COR-L47 (cell line): ENCODE measurements around the gene CTSD.
"Not testable (repeated sequence)": the region's sequence is repeated elsewhere in the genome, so short reads cannot be mapped to it uniquely, and the experiment has no call there.

Experiments used
- DNase-seq: peaks from one replicate; lab custom pipeline; 2025; lab: John Stamatoyannopoulos, UW

The CTSD gene

DNA sequence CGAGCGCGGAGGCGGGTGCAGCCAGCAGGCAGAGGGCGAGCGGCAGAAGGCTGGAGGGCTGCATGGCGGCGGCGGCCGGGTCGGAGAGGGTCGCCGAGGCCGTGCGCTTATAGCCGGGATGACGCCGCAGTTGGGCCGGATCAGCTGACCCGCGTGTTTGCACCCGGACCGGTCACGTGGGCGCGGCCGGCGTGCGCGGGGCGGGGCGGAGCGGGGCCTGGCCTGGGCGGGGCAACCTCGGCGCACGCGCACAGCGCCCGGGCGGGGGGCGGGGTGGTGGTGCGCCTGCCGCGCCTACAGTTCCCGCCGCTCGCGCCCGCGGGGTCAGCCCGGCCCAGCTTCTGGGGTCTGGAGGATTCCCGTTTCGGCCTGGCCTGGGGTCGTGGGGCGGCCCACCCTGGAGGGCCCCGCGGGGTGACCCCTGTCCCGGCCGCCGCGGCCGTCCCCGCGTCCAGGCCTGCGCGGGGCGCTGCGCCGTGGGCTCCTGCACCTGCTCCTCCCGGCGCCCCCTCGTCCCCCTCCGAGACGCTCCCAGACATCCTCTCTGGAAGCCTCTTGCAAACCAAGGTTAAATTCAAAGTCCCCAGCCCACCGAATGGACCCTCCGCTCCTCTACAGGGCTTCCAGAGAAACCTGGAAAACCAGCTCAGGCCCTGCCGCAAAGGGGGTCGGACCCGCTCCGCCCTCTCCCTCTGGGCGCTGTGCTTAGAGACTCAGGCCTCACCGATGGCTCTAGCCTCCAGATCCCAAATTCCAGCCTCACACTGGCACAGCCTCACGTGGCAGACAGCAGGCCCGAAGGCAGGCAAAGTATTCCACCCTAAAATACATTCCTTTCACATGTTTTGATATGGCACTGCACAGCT lies at the start of gene CTSD:
Gene CTSD (minus strand): TSS at position 132 of the 866 bp plus-strand sequence. CDS start 68 bp downstream, at position 64.
- DNase-seq: peak; percentile 69

DNA sequence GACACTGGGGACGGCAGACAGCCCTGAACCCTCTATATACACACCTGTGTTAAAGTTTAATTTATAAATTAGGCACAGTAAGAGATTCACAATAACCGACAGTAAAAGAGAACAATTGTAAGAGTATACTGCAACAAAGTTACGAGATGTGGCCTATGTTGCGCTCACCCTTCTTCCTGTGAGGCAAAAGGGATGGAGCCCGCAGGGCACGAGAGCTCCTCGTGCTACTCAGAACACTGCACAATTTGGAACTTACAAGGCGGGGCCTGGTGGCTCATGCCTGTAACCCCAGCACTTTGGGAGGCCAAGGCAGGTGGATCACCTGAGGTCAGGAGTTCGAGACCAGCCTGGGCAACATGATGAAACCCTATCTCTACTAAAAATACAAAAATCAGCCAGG lies 49.6 kb upstream of the CTSD start:
- not testable (repeated sequence) for DNase-seq

DNA sequence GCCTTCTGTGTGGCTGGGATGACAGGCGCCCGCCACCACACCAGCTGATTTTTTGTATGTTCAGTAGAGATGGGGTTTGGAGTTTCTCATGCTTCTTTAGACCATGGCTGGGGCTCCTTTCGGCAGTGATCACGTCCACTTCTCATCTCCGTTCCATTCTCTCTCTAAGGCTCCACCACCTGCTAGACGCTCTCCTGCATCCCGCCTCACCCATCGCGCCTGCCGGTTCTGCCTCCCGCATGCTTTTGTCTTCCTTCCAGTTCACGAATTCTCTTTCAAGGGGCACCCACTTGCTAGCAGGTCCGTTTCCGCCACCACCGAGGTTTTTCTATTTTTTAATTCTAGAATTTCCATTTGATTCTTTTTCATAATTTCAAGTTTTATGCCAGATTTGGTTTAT lies 49.1 kb upstream of the CTSD start:
- DNase-seq: no peak

DNA sequence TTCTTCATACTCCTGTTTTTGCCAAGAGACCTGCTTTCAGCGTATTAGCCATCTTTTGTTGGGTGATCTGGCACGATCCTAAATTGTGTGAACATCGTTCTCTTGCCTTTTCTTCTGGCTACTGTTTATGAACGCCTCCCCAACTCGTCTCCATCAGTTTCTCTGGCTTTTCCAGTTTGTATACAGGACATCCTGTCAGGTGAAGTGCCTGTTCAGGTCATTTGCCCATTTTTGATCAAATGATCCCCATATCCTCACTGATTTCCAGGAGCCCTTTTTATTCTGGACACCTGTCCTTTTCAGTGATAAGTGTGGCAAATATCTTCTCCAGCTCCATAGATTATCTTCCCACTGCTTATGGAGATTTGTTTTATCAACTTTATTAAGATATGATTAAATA lies 48.5 kb upstream of the CTSD start:
- DNase-seq: no peak

DNA sequence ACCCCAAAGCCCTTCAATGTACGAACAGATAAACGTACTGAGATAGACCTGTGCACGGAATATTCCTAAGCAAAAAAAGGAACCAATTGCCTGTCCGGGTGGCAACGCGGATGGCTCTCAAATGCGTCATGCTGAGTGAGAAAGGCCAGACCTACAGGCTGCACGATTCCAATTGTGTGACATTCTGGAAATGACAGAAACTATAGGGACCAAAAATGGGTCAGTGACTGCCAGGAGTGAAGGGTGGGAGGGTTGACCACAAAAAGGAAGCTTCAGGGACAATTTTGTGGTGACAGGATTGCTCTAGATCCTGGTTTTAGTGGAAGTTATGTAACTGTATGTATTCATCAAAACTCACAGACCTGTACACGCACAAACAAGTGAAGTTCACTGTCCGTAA lies 47.0 kb upstream of the CTSD start:
- no peak for DNase-seq

DNA sequence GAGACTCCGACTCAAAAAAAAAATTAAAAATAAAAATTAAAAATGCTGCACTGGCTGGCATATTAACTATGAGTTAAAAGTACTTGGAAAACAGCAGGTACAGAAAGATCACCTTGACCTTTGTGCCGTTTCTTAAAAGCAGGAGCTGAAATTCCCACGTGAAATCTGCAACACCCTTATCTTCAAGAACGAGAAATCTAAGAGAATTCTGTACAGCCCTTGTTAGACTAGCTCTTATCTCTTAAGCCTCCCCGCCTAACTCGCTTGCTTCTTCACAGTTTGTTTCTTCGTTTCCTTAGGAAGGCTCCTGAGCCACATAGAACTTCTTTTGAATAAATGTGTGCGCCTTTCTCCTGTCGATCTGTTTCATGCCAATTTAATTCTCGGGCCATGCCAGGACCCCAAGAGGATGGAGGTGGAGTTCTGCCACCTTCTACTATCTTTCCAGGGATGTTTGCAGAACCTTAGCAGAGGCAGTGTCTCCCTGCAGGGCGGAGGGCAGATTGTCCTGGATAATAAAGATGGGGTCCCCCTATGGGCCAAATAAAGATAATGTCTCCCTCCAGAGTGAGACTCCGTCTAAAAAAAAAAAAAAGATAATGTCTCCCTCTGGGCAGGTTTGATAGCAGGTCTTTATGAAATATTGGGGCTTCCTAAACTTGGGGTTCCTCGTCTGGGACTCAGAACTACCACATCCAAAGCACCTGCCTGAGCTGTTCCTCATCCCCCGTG lies 43.7 kb upstream of the CTSD start:
- no peak for DNase-seq

DNA sequence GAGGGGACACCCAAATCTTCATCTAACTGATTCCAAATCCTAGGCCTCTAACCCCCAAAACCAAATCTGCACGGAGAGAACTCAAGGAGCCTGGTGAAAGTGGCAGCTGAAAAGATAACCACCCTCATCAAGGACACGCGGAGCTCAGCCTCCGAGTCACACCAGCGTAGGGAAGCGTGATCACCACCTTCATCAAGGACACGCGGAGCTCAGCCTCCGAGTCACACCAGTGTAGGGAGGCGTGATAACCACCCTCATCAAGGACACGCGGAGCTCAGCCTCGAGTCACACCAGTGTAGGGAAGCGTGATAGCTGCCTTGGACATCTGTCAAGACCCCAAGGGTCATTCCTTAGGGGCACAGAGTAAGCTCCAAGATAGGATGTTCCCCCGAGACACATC lies 41.8 kb upstream of the CTSD start:
- no peak for DNase-seq

DNA sequence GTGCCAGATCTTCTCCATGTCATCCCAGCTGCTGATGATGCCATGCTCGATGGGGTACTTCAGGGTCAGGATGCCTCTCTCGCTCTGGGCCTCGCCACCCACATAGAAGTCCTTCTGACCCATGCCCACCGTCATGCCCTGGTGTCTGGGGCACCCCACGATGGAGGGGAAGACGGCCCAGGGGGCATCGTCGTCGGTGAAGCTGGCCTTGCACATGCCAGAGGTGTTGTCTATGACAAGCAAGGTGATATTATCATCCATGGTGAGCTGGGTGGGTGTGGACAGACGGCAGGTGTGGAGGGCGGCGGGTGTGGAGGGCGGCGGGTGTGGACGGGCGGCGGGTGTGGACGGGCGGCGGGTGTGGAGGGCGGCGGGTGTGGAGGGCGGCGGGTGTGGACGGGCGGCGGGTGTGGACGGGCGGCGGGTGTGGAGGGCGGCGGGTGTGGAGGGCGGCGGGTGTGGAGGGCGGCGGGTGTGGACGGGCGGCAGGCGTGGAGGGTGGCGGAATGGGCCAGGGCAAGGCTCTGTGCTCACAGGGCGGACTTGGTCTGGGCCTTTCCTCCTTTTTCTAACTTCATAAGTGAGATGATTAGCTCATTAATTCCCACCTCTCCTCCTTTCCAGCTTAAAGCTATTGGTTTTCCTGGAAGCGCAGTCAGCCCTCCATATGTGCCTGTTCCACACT lies 40.2 kb upstream of the CTSD start:
- DNase-seq: not testable (repeated sequence)

DNA sequence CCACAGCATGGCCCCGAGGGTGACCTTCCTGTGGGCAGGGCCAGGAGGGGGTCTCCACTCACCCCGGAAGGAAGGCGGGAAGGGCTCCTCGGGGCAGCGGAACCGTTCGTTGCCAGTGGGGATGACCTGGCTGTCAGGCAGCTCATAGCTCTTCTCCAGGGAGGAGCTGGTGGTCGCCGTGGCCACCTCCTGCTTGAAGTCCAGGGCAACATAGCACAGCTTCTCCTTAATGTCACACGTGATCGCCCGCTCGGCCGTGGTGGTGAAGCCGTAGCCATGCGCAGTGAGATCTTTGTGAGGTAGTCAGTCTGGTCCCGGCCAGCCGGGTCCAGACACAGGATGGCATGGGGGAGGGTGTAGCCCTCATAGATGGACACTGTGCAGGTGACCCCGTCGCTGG lies 39.5 kb upstream of the CTSD start:
- DNase-seq: no peak

DNA sequence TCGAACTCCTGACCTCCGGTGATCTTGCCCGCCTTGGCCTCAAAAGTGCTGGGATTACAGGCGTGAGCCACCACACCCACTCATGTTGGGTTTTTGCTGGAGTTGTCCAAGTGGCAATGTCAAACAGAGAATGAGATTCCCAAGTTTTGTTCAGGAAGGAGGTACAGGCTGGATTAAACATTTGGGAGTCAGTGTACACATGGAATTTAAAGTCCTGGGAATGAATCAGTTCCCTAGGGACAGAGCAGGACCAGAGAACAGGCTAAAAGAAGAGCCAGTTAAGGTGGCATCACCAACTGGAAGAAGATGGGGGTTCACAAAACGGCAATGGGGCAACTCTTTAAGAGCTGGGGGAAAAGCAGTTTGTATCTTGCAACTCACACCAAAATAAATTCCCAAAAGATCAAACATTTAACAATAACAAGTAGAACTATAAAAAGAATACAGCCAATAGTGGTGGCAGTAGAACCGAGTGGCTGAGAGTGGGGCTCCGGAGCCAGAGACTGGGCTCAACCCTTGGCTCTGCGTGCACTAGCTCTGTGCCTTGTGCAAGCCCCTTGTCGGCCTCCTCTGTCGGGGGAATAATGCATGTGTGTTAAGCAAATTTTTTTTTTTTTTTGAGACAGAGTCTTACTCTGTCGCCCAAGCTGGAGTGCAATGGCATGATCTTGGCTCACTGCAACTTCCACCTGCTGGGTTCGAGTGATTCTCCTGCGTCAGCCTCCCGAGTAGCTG lies 33.8 kb upstream of the CTSD start:
- DNase-seq: no peak

DNA sequence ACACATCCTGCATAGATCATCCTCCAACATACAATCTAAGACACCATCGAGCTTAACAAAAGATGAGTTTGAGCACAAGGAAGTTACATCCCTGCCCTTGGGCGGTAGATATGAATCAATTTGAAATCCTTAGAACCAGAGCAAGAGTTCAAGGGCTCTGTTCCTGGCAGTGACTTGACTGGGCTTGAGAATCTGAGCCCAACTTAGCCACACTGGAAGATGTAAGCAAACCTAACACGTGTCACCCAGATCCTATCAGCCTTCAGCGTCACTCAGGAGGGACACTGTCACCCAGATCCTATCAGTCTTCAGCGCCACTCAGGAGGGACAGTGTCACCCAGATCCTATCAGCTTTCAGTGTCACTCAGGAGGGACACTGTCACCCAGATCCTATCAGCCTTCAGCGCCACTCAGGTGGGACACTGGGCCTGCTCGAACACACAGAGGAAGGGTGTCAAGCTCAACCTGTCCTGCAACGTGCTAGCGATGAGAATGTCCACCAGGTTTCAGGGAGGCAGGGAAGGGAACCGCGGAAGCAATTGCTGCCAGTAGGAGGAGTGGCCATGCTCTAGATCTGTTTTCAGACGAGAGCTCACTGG lies 32.8 kb upstream of the CTSD start:
- no peak for DNase-seq

DNA sequence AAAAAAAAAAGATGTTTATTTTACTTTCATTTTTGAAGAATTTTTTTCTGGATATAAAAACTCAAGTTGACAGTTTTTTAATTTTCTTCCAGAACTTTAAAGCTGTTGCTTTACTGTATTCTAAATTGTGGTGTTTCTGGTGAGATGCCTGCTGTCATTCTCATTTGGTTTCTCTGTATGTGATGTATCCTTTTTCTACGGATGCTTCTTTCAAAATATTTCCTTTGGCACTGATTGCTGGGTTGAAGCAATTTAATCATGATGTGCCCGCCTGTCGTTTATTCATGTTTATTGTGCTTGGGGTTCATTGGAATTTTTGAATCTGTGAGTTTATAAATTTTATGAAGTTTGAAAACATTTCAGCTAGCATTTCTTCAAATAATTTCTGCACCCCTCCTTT lies 29.4 kb upstream of the CTSD start:
- no peak for DNase-seq

DNA sequence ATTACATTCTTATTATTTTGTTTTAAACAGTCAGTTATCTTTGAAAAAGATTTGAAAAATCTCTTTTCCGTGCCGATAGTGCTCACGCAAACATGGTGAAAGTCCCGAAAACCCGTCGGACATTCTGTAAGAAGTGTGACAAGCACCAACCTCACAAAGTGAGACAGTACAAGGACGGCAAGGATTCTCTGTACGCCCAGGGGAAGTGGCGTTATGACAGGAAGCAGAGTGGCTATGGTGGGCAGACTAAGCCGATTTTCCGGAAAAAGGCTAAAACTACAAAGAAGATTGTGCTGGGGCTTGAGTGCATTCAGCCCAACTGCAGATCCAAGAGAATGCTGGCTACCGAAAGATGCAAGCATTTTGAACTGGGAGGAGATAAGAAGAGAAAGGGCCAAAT lies 28.7 kb upstream of the CTSD start:
- no peak for DNase-seq

DNA sequence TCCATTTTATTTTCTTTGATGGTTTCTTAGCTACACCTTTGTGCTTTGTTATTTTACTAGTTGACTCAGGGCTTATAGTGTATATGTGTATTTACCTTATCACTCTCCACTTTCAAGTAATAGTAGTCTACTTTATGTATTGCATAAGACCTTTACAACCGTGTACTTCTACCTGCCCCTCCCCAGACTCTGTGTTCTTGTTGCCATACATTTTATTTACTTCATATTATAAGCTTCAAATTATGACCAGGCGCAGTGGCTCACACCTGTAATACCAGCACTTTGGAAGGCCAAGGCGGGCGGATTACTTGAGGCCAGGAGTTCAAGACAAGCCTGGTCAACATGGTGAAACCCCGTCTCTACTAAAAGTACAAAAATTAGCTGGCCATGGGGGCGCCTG lies 28.2 kb upstream of the CTSD start:
- DNase-seq: no peak

DNA sequence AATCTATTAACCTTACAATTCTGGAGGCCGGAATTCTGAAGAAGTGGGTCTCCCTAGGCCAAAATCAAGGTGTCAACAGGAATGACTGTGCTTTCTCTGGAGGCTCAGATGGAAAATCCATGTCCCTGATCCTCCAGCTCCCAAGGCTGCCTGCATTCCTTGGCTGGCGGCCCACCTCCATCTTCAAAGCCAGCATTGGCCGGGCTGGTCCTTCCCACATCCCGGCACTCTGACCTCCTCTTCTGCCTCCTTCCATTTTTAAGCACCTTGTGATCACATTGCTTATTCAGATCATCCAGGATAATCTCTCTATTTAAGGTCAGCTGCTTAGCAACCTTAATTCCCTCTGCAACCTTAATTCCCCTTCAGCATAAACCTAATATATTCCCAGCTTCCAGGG lies 22.7 kb upstream of the CTSD start:
- DNase-seq: no peak

DNA sequence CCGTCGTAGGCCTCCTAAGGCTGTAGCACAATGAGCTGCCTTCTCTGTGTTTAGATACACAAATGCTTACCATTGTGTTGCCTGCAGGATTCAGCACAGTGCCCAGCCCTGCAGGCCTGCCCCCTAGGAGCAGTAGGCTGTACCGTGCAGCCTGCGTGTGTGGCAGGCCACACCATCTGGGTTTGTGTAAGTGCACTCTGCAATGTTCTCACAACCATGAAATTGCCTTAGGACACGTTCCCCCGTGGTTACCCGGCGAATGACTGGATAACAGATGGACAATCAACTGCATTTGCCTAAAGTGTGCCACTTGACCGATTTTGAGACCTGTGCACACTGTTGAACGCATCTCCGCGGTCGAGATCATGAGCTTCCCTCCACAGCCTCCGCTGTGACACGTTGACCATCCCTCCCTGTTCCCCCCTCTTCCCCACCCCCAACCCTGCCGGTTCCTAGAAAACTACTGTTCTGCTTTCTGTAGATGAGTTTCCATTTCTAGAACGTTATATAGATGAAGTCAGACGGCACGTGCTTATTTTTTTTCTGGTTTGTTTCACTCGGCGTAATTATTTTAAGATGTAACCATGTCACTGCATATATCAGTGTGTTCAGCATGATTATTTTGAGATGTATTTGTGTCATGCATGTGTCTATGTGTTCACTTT lies 22.2 kb upstream of the CTSD start:
- no peak for DNase-seq

DNA sequence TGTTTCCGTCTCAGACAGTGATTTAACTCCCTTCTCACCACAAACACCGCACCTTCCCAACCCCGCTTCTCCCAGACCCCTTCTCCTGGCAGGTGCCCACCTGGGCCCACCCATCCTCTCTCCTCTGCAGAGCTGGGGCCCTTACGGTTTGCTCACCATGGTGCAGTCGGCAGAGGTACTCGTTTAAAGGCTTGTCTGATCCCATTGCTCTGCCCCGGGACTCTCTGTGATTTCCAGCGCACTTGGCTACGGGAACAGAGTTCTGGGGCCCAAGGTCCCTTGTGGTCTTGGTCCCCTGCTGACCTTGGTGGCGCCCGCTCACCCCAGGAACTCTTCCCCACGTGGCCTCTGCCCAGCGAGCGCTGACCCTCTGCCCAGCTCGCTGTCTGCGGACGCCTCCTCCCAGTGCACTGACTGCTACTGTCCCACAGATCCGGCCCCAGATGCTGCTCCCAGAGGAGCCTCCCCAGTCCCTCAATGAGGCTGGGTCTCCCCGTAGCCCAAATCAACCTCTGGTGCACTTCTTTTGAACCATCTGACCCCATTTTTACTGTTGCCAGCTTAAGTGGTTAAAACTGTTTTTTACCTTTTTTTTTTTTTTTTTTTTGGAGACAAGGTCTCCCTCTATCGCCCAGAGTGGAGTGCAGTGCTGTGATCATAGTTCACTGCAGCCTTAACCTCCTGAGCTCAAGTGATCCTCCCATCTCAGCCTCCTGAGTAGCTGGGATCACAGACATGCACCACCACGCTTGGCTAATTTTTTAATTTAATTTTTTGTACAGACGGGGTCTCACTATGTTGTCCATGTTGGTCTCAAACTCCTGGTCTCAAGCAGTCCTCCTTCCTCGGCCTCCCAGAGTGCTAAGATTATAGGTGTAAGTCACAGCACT lies 21.3 kb upstream of the CTSD start:
- no peak for DNase-seq

DNA sequence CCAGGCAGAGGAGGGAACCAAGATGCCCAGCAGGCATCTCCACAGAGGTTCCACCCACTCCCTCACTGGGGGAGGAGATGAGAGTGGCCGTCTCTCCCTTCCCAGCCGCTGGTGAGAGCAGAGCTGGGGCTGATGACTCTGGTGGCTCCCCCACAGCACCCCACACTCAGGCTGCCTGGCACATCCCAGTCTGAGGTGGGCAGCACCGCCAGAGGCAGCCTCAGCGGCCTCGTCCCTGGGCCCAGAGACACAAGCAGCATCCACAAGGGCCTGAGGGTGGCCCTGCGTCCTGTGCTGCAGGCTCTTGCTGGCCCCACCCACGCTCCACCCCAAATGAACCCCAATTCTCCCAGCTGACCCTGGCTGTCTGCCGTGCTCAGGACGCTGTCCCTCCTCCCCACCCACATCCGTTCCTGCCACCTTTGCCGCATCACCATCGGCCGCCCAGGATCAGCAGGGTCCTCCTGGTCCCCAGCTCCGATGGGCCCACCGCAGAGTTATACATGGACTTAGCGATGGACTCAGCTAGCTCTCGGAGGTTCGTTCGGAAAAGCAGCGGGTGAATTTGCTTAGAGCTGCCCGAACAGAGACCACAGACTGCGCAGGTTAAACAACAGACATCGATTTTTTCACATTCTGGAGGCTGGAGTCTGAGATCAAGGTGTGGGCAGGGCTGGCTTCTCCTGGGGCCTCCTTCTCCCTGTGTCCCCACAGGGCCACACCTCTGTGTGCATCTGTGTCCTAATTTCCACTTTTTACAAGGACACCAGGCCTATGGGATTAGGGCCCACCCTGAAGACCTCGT lies 20.2 kb upstream of the CTSD start:
- peak; percentile 27 for DNase-seq
